IPS-NIHi7 (cell line): ENCODE measurements around the gene RFLNA.

Experiments used
- DNase-seq: peaks from one replicate; pipeline ENCODE4 v3.0.0; 2012; ENCODE audit warnings: mixed read lengths; ENCODE audit errors: extremely low spot score

Gene RFLNA

DNA sequence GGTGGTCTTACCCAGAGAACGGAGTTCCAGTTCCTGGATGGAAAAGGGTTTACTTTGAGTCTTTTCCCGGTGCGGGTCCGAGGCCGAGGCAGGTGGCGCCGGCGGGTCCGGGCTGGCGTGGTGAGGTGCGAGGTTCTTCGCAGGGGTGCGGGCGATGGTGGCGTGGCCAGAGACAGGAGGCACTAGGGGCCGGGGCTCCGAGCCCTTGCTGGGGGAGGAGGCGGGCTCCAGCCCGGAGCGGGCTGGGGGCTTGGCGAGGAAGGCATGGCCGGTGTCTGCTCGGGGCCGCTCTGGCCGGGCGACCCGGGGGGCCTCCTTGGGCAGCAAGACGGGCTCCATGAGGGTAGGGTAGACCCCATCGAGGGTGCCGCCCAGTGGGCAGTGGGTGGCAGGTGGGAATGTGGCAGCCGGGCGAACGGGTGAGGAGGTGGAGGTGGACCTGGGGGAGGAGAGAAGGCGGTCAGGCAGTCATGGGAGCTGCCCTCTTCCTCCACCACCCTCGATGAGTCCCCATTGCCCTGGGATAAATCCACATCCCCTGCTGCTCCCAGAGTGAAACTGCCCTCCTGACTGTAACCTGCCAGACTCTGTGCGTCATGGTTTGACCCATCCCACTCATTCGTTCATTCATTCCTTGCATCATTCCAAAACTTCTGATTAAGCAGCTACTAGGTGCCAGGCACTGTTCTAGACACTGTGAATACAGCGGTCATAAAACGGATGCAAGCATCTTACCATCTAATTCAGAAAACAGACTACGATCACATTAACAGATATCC is 42.0 kb downstream of the RFLNA start:
- DNase-seq = no peak

- no peak for DNase-seq
Observed at GRCh38 chr12:124337622-124338021, 42.7 kb downstream of the RFLNA start.

DNA sequence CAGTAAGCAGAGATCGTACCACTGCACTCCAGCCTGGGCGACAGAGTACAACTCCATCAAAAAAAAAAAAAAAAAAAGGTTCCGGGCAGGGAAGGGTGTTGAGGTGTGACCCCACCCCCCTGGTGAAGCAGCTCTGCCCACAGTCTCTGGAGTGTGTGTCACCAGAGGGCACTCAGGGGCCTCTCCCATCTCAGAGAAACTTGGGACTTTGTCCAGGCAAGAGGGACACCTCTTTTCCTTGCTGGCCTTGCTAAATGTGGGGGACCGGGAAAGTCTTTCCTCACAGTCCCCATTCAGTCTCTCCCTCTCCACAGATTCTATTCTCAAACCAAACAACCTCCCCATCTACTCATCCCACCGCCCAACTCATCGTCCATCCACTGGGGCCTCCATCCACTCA is 43.6 kb downstream of the RFLNA start:
- no peak for DNase-seq

GRCh38 chr12:124338876-124339603 is 44.1 kb downstream of the RFLNA start:
- no peak for DNase-seq

DNA sequence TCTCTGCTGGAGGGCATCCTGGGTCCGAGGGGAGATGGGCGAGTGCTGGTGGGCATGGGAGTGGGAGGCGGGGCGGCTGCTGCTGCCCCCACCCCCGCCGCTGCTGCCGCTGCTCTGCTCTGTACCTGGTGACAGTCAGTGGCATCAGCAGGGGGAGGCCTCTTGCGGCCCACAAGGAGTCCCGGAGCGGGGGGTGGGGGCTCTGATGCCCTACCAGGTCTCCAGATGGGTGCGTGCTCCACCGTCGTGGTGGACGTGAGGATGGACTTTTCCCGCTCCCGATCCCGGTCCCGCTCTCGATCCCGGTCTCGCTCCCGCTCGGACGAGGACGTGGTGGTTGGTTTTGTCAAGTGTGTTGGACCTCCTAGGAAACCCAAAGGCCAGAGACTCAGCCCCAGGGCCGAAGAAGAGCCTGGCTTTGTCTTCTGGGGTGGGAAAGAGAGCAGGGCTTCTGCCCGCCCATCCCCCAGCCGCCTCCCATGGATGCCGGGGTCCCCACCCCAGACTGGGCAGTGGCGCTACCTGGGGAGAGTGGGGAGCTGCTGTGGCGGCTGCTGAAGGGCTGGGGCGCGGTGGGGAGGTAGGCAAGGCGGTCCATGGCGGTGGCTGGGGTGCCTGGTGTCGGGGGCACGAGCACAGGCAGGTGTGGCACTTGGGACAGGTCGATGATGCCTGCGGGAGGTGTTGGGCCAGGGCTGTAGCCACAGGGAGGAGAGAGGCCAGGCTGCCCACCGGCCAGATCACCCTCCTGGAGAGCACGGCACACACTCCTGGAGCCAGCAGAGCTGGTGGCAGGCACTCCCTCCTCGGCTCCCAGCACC is 45.4 kb downstream of the RFLNA start:
- no peak for DNase-seq

DNA sequence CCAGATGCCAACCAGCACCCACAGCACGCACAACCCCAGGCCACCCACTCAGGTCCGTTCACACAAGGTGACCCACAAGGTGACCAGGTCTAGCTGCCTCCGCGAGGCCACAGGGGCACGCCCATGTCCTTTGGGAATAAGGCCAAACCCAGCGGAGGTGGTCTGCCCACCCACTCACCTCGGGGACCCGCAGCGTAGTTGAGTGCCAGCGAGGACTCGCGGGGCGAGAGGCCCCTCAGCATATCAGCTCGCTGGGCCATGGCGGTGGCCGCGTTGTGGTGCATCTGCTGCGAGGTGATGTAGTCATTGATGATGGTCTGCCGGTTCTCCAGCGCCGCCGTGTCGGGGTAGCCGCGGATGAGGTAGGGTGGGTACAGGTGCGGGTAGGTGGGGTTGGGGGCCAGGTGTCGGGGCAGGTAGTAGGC is 46.8 kb downstream of the RFLNA start:
- DNase-seq = no peak

GRCh38 chr12:124344022-124344421 is 49.1 kb downstream of the RFLNA start:
- no peak for DNase-seq

GRCh38 chr12:124344526-124344925 is 49.6 kb downstream of the RFLNA start:
- DNase-seq = no peak

- no peak for DNase-seq
Observed at GRCh38 chr12:124345795-124346194, 50.9 kb downstream of the RFLNA start.

GRCh38 chr12:124346425-124347168 is 51.7 kb downstream of the RFLNA start:
- DNase-seq = no peak

GRCh38 chr12:124347335-124347734 is 52.4 kb downstream of the RFLNA start:
- no peak for DNase-seq

- DNase-seq = peak; percentile 54
Observed at GRCh38 chr12:124347805-124348658, 53.1 kb downstream of the RFLNA start.

GRCh38 chr12:124348659-124349380 is 53.9 kb downstream of the RFLNA start:
- DNase-seq = no peak

- DNase-seq = no peak
Observed at GRCh38 chr12:124350491-124350890, 55.6 kb downstream of the RFLNA start.

DNA sequence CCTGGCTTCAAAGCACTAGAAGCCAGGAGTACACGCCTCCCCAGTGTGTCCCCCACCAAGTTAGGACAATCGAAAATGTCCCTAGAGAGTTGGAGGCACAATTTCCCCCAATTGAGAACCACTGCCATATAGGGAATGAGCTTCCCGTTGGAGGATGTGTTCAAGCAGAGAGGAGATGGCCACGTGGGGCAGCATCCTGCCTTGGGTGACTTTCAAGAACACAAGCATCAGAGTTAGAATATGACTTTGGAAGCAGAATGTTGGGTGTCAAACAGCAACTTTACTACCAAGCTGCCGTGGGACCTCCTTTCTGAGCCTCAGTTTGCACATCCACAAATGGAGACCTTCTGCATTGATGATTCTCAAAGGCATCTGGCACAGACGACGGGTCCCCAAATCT is 56.5 kb downstream of the RFLNA start:
- DNase-seq = no peak

GRCh38 chr12:124352257-124352656 is 57.4 kb downstream of the RFLNA start:
- DNase-seq = no peak

- no peak for DNase-seq
Observed at GRCh38 chr12:124352839-124353238, 57.9 kb downstream of the RFLNA start.

DNA sequence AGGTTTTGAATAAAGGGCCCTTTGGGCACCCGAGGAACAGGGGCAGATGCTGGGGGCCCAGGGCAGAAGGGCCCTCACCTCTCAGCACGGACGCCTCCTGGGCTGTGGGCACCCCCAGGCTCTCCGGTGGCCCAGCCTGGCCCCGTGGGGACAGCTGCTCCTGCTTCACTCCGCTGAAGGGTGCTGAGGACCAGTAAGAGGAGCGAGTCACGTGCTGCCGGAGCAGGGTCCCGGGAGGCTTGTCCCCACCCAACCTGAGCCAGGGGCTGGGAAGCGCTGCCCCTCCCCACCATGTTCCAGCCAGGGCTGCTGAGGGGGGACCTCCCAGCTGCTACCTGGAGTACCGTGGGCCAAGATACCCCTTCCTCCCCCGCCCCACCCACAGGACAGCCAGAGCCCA is 59.5 kb downstream of the RFLNA start:
- DNase-seq = no peak

- DNase-seq = no peak
Observed at GRCh38 chr12:124356221-124356620, 61.3 kb downstream of the RFLNA start.

DNA sequence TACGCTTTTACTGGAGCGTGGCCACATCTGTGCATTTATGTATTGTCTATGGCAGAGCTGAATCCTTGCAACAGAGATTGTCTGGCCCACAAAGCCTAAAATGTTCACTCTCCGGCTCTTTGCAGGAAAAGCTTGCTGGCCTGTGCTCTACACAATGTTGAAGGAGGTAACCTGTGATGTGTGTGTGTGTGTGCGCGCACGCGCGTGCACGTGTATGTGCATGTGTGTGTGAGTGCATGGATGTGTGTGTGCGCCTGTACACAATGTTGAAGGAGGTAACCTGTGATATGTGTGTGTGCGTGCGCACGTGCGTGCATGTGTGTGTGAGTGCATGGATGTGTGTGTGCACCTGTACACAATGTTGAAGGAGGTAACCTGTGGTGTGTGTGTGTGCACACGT is 62.7 kb downstream of the RFLNA start:
- DNase-seq = no peak
